ENCODE data around the gene LGR6. TPM values are rescaled to one million over a fixed set of nuclear protein-coding genes. Genes with fewer than 3 reads are reported as not detected.

The LGR6 gene
- total and polyA plus RNA-seq, 4 donors = 11.6 to 67.8 (median 33.6) TPM

DNA sequence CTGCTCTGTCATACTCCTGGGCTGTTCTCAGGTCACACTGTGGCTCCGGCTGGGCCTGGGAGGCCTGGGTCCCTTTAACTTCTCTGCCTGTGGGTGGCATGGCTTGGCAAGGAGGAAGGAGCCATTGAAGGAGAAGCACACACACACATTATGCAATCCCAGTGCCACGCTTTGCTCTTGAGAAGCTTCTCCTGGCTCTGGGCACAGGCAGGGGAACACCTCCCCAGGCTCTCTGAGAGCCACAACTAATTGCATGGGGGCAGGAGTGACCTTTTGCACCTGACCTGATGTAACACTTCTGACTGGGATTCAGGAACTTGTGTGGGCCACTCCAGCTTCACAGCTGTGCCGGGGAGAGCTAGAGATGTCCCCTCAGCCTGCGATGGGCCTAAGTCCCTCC, 23.1 kb downstream of the LGR6 start:
- no peaks in the 10 kb centered on the region for H3K9me3 ChIP-seq (ENCODE audit: control insufficient read depth, low read length)
- no peaks in the 10 kb centered on the region for H3K27me3 ChIP-seq (ENCODE audit: control insufficient read depth in 1 of 2, insufficient read depth in 2 of 2, low read length in 1 of 2)
- H3K4me3 ChIP-seq (ENCODE audit: low read length in 2 of 2) = no peak overlapping the region
- H3K4me1 ChIP-seq (ENCODE audit: control insufficient read depth in 1 of 2, insufficient read depth in 2 of 2, low read length in 2 of 2) = peaks cover 0 to 2% of the 10 kb centered on the region in 2 donors
- H3K27ac ChIP-seq (ENCODE audit: low read depth in 1 of 2, low read length in 2 of 2) = peak overlapping the region; percentile 4 to 73
- WGBS, 2 donors = 4 to 14% methylated on average over 4 of the region's 4 CpGs
- peaks cover 0 to 2% of the 10 kb centered on the region in 2 donors for H3K36me3 ChIP-seq (ENCODE audit: control insufficient read depth in 1 of 2, insufficient read depth in 2 of 2, low read length in 1 of 2)
- no peak for ATAC-seq (ENCODE audit: low FRiP score)
- intact Hi-C loops (cut with DNase I) = no loop called here
- no peak for DNase-seq

DNA sequence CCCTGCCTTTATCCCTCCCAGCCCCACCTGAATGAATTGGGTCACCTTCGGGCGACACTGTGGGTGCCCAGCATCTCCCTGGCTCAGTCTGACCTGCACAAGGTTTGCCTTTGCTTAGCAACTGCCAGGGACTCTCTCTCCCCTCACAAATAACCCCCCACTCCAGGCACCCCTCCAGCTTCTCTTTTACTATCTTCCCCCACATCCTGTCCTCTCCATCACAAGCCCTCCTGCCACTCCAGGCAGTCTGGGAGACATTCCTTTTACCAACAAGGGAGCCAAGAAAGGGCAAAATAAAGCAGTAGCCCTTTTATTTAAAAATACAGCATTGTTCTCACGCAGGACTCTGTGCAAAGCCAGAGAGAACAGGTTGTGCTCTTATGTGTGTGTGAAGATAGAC, 23.9 kb downstream of the LGR6 start:
- Histone ChIP-seq H3K27me3 (ENCODE audit: control insufficient read depth in 1 of 2, insufficient read depth in 2 of 2, low read length in 1 of 2) (no peaks in the 10 kb centered on the region), H3K9me3 (ENCODE audit: control insufficient read depth, low read length) (no peaks in the 10 kb centered on the region), H3K36me3 (ENCODE audit: control insufficient read depth in 1 of 2, insufficient read depth in 2 of 2, low read length in 1 of 2) (peaks cover 0 to 2% of the 10 kb centered on the region in 2 donors), H3K4me3 (ENCODE audit: low read length in 2 of 2) (no peak overlapping the region), H3K4me1 (ENCODE audit: control insufficient read depth in 1 of 2, insufficient read depth in 2 of 2, low read length in 2 of 2) (peaks cover 0 to 7% of the 10 kb centered on the region in 2 donors), H3K27ac (ENCODE audit: low read depth in 1 of 2, low read length in 2 of 2) (peak overlapping the region; percentile 4 to 54)
- intact Hi-C loops (cut with DNase I) = no loop called here
- WGBS, 2 donors = 13 to 18% methylated on average over 3 of the region's 3 CpGs
- DNase-seq (no peak), ATAC-seq (ENCODE audit: low FRiP score) (no peak)

DNA sequence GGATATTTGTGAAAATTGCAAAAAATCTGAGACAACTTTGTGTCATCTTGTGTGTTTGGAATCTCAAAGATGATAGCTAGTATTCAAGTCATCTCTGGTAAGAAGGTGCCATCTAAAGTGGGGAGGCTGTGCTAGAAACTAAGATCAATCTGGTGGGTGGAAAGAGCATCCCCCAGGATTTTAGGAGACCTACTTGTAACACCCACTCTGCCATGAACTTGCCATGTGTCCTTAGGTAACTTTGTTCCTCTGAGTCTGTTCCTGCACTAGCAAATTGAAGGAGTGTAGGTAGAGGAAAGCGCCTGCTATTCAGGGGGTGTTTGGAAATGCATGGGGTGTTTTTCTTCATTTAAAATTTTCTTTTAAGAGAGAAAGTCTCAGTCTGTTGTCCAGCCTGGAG, 24.4 kb downstream of the LGR6 start:
- H3K4me3 ChIP-seq (ENCODE audit: low read length in 2 of 2) = no peak overlapping the region
- peaks cover 0 to 2% of the 10 kb centered on the region in 2 donors for H3K36me3 ChIP-seq (ENCODE audit: control insufficient read depth in 1 of 2, insufficient read depth in 2 of 2, low read length in 1 of 2)
- DNase-seq (no peak), ATAC-seq (ENCODE audit: low FRiP score) (no peak)
- H3K4me1 ChIP-seq (ENCODE audit: control insufficient read depth in 1 of 2, insufficient read depth in 2 of 2, low read length in 2 of 2) = peaks cover 0 to 7% of the 10 kb centered on the region in 2 donors
- H3K9me3 ChIP-seq (ENCODE audit: control insufficient read depth, low read length) = no peaks in the 10 kb centered on the region
- WGBS, 2 donors = 45 to 67% methylated on average over 1 of the region's 1 CpG
- peak overlapping the region; percentile 49 to 52 for H3K27ac ChIP-seq (ENCODE audit: low read depth in 1 of 2, low read length in 2 of 2)
- intact Hi-C loops (cut with DNase I) = no loop called here
- H3K27me3 ChIP-seq (ENCODE audit: control insufficient read depth in 1 of 2, insufficient read depth in 2 of 2, low read length in 1 of 2) = no peaks in the 10 kb centered on the region

DNA sequence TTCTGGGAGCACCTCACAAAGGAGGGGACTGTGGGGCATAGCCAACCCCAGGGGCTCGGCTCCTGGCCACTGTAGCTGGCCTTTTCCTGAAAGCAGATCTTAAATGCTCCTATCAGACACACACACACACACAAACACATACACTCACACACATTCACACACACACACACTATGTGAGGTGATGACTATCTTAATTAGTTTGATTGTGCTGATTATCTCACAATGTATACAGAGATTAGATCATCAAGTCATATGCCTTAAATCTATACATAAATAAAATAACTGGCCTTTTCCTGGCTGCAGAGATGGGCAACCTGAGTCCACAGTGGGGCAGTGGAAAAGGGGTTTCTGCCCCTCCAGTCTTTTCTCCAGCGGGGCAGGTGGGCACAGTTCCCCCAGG, 27.1 kb downstream of the LGR6 start:
- peaks cover 0 to 7% of the 10 kb centered on the region in 2 donors for H3K4me1 ChIP-seq (ENCODE audit: control insufficient read depth in 1 of 2, insufficient read depth in 2 of 2, low read length in 2 of 2)
- H3K4me3 ChIP-seq (ENCODE audit: low read length in 2 of 2) = no peak overlapping the region
- H3K27ac ChIP-seq (ENCODE audit: low read depth in 1 of 2, low read length in 2 of 2) = no peak overlapping the region
- peaks cover 0 to 2% of the 10 kb centered on the region in 2 donors for H3K36me3 ChIP-seq (ENCODE audit: control insufficient read depth in 1 of 2, insufficient read depth in 2 of 2, low read length in 1 of 2)
- no peak for ATAC-seq (ENCODE audit: low FRiP score)
- no peak for DNase-seq
- no peaks in the 10 kb centered on the region for H3K27me3 ChIP-seq (ENCODE audit: control insufficient read depth in 1 of 2, insufficient read depth in 2 of 2, low read length in 1 of 2)
- no peaks in the 10 kb centered on the region for H3K9me3 ChIP-seq (ENCODE audit: control insufficient read depth, low read length)
- 79 to 85% methylated on average over 2 of the region's 2 CpGs for WGBS, 2 donors
- intact Hi-C loops (cut with DNase I) = no loop called here

DNA sequence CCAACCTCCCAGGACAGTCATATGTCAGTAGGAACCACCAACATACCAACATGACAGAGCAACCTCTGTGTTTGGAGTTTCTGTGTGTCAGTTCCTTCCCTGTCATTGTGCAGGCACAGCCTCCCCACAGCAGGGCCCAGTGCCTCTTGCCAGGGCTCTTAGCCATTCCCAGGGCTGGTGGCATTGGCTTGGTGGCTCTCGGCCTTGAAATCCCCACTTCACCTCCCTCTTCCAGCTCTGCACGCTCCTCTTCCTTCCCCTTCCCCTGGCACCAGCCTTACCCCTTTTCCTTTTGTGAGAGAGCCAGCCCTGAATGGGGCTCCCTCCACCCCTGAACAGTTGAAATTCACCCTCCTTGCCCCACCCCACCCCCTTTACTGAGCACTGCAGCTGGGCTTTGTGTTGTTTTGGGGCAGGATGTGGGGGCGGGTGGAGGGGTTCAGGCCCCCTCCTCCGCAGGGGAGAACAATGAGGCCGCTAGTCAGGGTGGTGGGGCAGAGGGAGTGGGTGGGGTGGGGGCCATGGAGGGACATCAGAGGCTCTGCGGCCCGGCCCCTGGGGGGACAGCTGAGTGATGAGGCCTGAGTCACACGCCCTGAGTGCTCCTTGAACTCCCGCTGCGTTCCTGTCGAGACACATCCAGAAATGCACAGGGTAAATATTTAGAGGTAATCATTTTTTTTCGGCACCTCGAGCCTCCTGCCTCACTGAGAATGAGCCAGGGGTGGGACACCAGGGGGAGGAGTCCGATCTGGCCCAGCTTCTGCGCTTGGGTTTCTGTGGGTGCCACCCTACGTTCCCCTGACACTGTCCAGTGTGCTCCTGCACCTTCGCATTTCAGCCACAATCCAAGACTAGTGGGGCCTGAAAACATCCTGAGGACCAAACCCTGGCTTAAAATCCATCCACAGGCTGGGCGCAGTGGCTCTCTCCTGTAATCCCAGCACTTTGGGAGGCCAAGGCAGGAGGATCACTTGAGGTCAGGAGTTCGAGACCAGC, 28.6 kb downstream of the LGR6 start:
- ATAC-seq (ENCODE audit: low FRiP score) (peak; percentile 27), DNase-seq (no peak)
- no peaks in the 10 kb centered on the region for H3K27me3 ChIP-seq (ENCODE audit: control insufficient read depth in 1 of 2, insufficient read depth in 2 of 2, low read length in 1 of 2)
- H3K36me3 ChIP-seq (ENCODE audit: control insufficient read depth in 1 of 2, insufficient read depth in 2 of 2, low read length in 1 of 2) = peaks cover 0 to 2% of the 10 kb centered on the region in 2 donors
- intact Hi-C loops (cut with DNase I) = no loop called here
- no peaks in the 10 kb centered on the region for H3K9me3 ChIP-seq (ENCODE audit: control insufficient read depth, low read length)
- 31% methylated on average over 19 of the region's 19 CpGs for WGBS, 2 donors
- H3K4me3 ChIP-seq (ENCODE audit: low read length in 2 of 2) = no peak overlapping the region
- H3K27ac ChIP-seq (ENCODE audit: low read depth in 1 of 2, low read length in 2 of 2) = peak overlapping the region; percentile 24 to 74
- peaks cover 0 to 7% of the 10 kb centered on the region in 2 donors for H3K4me1 ChIP-seq (ENCODE audit: control insufficient read depth in 1 of 2, insufficient read depth in 2 of 2, low read length in 2 of 2)

DNA sequence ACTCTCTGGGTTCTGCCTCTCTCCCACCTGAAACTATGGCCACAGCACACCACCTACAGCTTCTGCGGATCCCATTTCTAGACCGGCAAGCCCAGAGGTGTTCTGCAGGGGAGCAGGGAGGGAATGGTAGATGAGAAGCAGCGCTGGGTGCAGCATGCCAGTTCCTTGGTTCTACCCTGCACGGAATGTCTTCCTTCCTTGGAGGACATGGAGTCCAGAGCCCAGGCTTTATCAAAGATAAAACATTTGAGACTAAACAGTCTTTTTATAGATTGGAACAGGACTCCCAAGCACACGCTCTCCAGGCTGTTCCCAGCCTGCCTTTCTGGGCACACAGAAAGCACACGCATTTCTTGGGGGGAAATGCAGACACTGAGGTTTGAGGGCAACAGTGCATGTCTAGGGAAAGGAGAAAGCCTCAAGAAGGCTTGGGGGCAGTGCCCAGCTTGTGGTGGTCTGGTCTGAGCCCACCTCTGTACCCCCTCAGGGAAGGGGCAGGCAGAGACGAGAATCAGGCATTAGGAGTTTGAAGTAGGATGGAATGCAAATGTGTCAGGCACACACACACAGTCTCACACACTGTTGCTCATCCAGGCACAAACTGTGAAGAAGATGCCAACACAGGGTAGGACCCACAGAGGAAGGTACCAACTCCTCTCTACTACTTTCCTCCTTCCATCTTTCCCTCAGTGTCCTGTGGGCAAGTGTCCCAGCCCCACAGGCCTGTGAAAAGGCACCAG, 29.7 kb downstream of the LGR6 start:
- no peaks in the 10 kb centered on the region for H3K27me3 ChIP-seq (ENCODE audit: control insufficient read depth in 1 of 2, insufficient read depth in 2 of 2, low read length in 1 of 2)
- H3K4me3 ChIP-seq (ENCODE audit: low read length in 2 of 2) = no peak overlapping the region
- peaks cover 0 to 7% of the 10 kb centered on the region in 2 donors for H3K4me1 ChIP-seq (ENCODE audit: control insufficient read depth in 1 of 2, insufficient read depth in 2 of 2, low read length in 2 of 2)
- ATAC-seq (ENCODE audit: low FRiP score) = peak; percentile 35
- no peaks in the 10 kb centered on the region for H3K9me3 ChIP-seq (ENCODE audit: control insufficient read depth, low read length)
- no peak for DNase-seq
- intact Hi-C loops (cut with DNase I) = no loop called here
- H3K27ac ChIP-seq (ENCODE audit: low read depth in 1 of 2, low read length in 2 of 2) = peak overlapping the region; percentile 75 to 95
- WGBS, 2 donors = 6 to 8% methylated on average over 7 of the region's 7 CpGs
- H3K36me3 ChIP-seq (ENCODE audit: control insufficient read depth in 1 of 2, insufficient read depth in 2 of 2, low read length in 1 of 2) = peaks cover under 1 to 2% of the 10 kb centered on the region in 2 donors

DNA sequence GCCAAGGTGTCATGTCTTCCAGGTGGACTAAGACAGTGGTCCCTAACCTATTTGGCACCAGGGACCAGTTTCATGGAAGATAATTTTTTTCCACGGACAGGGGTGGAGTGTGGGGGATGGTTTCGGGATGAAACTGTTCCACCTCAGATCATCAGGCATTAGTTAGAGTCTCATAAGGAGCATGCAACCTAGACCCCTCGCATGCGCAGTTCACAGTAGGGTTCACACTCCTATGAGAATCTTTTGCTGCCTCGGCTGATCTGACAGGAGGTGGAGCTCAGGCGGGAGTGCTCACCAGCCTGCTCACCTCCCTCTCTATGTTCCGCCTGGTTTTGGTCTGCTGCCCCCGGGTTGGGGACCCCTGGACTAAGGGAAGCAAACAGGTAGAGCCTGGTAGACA, 30.9 kb downstream of the LGR6 start:
- WGBS, 2 donors = 85 to 87% methylated on average over 8 of the region's 8 CpGs
- H3K4me1 ChIP-seq (ENCODE audit: control insufficient read depth in 1 of 2, insufficient read depth in 2 of 2, low read length in 2 of 2) = peaks cover 0 to 7% of the 10 kb centered on the region in 2 donors
- ATAC-seq (ENCODE audit: low FRiP score) (no peak), DNase-seq (no peak)
- intact Hi-C loops (cut with DNase I) = no loop called here
- H3K27me3 ChIP-seq (ENCODE audit: control insufficient read depth in 1 of 2, insufficient read depth in 2 of 2, low read length in 1 of 2) = no peaks in the 10 kb centered on the region
- peaks cover 5 to 11% of the 10 kb centered on the region in 2 donors for H3K36me3 ChIP-seq (ENCODE audit: control insufficient read depth in 1 of 2, insufficient read depth in 2 of 2, low read length in 1 of 2)
- H3K4me3 ChIP-seq (ENCODE audit: low read length in 2 of 2) = no peak overlapping the region
- peak overlapping the region in 1 of 2 donors; percentile 75 for H3K27ac ChIP-seq (ENCODE audit: low read depth in 1 of 2, low read length in 2 of 2)
- H3K9me3 ChIP-seq (ENCODE audit: control insufficient read depth, low read length) = no peaks in the 10 kb centered on the region

DNA sequence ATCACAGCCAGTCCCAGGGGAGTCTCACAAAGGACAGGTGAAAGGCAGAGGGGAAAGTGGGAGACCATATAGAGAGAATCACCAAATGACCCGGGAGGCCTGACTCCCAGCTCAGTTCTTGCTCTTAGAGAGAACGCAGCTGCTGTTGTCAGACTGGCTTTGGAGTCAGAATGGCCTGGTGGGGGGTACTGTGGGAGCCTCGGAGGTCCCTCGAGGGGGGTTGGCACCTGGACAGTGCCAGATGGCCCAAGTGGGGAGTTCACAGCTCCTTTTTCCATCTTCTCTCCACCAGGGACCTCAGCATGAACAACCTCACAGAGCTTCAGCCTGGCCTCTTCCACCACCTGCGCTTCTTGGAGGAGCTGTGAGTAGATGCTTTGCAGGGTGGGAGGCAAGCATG, 31.5 kb downstream of the LGR6 start:
- Histone ChIP-seq H3K9me3 (ENCODE audit: control insufficient read depth, low read length) (no peaks in the 10 kb centered on the region), H3K27me3 (ENCODE audit: control insufficient read depth in 1 of 2, insufficient read depth in 2 of 2, low read length in 1 of 2) (no peaks in the 10 kb centered on the region), H3K4me1 (ENCODE audit: control insufficient read depth in 1 of 2, insufficient read depth in 2 of 2, low read length in 2 of 2) (peaks cover 0 to 7% of the 10 kb centered on the region in 2 donors), H3K27ac (ENCODE audit: low read depth in 1 of 2, low read length in 2 of 2) (peak overlapping the region in 1 of 2 donors; percentile 0), H3K4me3 (ENCODE audit: low read length in 2 of 2) (no peak overlapping the region), H3K36me3 (ENCODE audit: control insufficient read depth in 1 of 2, insufficient read depth in 2 of 2, low read length in 1 of 2) (peaks cover 5 to 12% of the 10 kb centered on the region in 2 donors)
- ATAC-seq (ENCODE audit: low FRiP score) (no peak), DNase-seq (no peak)
- 58 to 60% methylated on average over 5 of the region's 5 CpGs for WGBS, 2 donors
- intact Hi-C loops (cut with DNase I) = loop anchor here in 1 of 2 donors (1.0 kb wide), 1 partner anchor 10 kb away; no protein-coding TSS in a partner anchor
